Neural progenitor cell (in vitro differentiated cells): ENCODE data around the gene RINT1.

Source experiments
- EZH2phosphoT487 ChIP-seq: fragments of 200-600 bp; sonication (generic); IDR thresholded peaks from 2 replicates; pipeline ENCODE4 v1.6.1; 2017; ENCODE audit warnings: antibody characterized with exemption
- TF ChIP-seq, protein P1 (sequence below): fragments of 200-600 bp; sonication (generic); IDR thresholded peaks from 2 replicates; pipeline ENCODE4 v1.5.1; 2017; ENCODE audit warnings: antibody characterized with exemption, mild to moderate bottlenecking

DNA sequence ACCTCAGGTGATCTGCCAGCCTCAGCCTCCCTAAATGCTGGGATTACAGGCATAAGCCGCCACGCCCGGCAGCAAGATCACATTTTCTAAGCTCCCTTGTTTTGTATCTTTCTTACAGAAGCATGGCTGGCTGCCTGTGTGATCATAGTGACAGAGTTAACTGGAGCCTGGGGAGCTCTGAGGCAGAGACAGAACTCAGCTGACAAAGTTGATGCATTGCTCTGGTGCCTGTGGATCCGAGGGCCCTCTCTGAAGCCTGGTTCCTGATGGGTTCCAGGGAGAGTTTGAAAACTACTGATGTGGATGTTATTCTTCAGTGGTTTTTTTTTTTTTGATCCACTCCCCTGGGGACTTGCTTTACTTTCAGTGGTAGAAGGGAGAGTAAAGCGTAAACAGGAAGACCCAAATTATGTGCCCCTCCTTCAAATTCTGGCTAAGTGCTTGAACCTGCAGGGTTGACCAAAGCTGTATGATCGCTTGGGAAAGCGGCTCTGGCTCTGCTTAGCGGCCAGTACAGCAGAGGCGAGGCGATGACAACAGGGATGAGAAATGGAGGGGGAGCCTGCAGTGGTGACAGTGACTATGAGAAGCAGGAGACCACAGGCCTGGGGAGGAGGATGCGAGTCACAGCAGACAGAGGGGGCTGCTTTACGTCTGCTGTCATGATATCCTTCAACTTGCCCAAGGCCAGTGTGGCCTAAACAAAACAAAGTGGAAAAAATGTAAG, 56.1 kb downstream of the RINT1 start:
- TF ChIP-seq, protein P1, sequence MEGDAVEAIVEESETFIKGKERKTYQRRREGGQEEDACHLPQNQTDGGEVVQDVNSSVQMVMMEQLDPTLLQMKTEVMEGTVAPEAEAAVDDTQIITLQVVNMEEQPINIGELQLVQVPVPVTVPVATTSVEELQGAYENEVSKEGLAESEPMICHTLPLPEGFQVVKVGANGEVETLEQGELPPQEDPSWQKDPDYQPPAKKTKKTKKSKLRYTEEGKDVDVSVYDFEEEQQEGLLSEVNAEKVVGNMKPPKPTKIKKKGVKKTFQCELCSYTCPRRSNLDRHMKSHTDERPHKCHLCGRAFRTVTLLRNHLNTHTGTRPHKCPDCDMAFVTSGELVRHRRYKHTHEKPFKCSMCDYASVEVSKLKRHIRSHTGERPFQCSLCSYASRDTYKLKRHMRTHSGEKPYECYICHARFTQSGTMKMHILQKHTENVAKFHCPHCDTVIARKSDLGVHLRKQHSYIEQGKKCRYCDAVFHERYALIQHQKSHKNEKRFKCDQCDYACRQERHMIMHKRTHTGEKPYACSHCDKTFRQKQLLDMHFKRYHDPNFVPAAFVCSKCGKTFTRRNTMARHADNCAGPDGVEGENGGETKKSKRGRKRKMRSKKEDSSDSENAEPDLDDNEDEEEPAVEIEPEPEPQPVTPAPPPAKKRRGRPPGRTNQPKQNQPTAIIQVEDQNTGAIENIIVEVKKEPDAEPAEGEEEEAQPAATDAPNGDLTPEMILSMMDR: no peak
- TF ChIP-seq EZH2phosphoT487: no peak
